Colonic mucosa (tissue), 4 donors: ENCODE measurements around the gene FBXL13. TPM values are rescaled to one million over a fixed set of nuclear protein-coding genes. Genes with fewer than 3 reads are reported as not detected.
"Not testable (repeated sequence)": the region's sequence is repeated elsewhere in the genome, so short reads cannot be mapped to it uniquely, and the experiment has no call there.

Experiments used
- DNase-seq: peaks from one replicate; pipeline ENCODE4 v3.0.0-alpha.2; 2020
- H3K27ac ChIP-seq: fragments of 200-600 bp; one replicate; pipeline ENCODE4 v1.8.0; 2021
- H3K27me3 ChIP-seq: fragments of 200-600 bp; one replicate; pipeline ENCODE4 v1.8.0; 2021
- H3K36me3 ChIP-seq: fragments of 200-600 bp; one replicate; pipeline ENCODE4 v1.8.0; 2021
- H3K4me1 ChIP-seq: fragments of 200-600 bp; one replicate; pipeline ENCODE4 v1.8.0; 2021; ENCODE audit warnings: mild to moderate bottlenecking
- H3K4me3 ChIP-seq: fragments of 200-600 bp; one replicate; pipeline ENCODE4 v1.8.0; 2021
- H3K9ac ChIP-seq, 2 donors: one replicate each; pipeline ENCODE4 v1.7.0; 2013; ENCODE audit warnings: control low read depth in 2 of 2, low read depth in 2 of 2, low read length in 2 of 2
- H3K9me3 ChIP-seq: fragments of 200-600 bp; one replicate; pipeline ENCODE4 v1.8.0; 2021
- intact Hi-C: fragments of 100-400 bp; cut with DNase I; formaldehyde crosslinking; loops from one replicate; pipeline ENCODE4 v1.14.1; 2022
- total RNA-seq, 2 donors: library from RNA; stranded (reverse); fragmentation: NEBNext Ultra II Directional in 1 of 2; extraction: Animal tissue kit (Norgen Biotek cat#: 25700) in 1 of 2; gene quantifications; one replicate each; pipeline ENCODE4 v1.2.1, GENCODE V29; 2021
- TF ChIP-seq, protein P1 (sequence below): fragments of 200-600 bp; IDR thresholded peaks from one replicate; pipeline ENCODE4 v1.8.0; 2022; ENCODE audit warnings: antibody characterized with exemption, mild to moderate bottlenecking
- donor health status: healthy.
- donor health status: DM: no; HTN: no; CAD: no.
- donor health status: DM: no; HTN: no; CAD: no.

The FBXL13 gene
- total RNA-seq, 2 donors from 2014 or later = 0.17 to 0.64 TPM

GRCh38 chr7:103068414-103069403 is 5.9 kb downstream of the FBXL13 start:
- H3K9me3 ChIP-seq = no peaks in the 10 kb centered on the region
- intact Hi-C loops = no loop called here
- H3K9ac ChIP-seq = no peak overlapping the region
- no peak overlapping the region for H3K4me3 ChIP-seq
- DNase-seq = no peak
- no peaks in the 10 kb centered on the region for H3K27me3 ChIP-seq
- H3K4me1 ChIP-seq = peaks cover under 1% of the 10 kb centered on the region
- no peaks in the 10 kb centered on the region for H3K36me3 ChIP-seq
- TF ChIP-seq, protein P1, sequence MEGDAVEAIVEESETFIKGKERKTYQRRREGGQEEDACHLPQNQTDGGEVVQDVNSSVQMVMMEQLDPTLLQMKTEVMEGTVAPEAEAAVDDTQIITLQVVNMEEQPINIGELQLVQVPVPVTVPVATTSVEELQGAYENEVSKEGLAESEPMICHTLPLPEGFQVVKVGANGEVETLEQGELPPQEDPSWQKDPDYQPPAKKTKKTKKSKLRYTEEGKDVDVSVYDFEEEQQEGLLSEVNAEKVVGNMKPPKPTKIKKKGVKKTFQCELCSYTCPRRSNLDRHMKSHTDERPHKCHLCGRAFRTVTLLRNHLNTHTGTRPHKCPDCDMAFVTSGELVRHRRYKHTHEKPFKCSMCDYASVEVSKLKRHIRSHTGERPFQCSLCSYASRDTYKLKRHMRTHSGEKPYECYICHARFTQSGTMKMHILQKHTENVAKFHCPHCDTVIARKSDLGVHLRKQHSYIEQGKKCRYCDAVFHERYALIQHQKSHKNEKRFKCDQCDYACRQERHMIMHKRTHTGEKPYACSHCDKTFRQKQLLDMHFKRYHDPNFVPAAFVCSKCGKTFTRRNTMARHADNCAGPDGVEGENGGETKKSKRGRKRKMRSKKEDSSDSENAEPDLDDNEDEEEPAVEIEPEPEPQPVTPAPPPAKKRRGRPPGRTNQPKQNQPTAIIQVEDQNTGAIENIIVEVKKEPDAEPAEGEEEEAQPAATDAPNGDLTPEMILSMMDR = no peak
- H3K27ac ChIP-seq = no peak overlapping the region

DNA sequence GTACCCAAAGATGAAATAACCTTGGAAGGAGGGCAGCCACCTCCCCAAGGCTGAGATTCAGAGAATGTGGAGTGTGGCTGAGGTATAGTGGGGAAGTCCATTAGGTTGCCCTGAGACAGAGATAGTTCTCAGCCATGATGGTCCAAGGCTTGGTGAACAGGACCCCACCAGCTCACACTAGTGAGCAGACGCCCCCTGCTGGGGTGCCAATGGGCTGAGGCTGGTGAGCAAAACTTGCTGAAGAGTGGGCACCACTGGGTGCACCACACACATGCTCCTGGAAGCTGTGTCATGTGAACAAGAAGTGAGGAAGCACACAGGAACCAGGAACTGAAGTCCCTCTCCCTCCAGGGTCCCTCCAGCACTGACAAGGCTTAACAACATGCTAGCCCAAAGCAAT is 8.9 kb downstream of the FBXL13 start:
- no peaks in the 10 kb centered on the region for H3K36me3 ChIP-seq
- no peaks in the 10 kb centered on the region for H3K4me1 ChIP-seq
- peak; percentile 38 for DNase-seq
- TF ChIP-seq, protein P1 = no peak
- no peak overlapping the region for H3K4me3 ChIP-seq
- no peak overlapping the region for H3K27ac ChIP-seq
- intact Hi-C loops = no loop called here
- no peaks in the 10 kb centered on the region for H3K9me3 ChIP-seq
- no peak overlapping the region for H3K9ac ChIP-seq
- H3K27me3 ChIP-seq = no peaks in the 10 kb centered on the region

GRCh38 chr7:103063895-103064294 is 10.7 kb downstream of the FBXL13 start:
- no peak for DNase-seq
- no peaks in the 10 kb centered on the region for H3K36me3 ChIP-seq
- no peaks in the 10 kb centered on the region for H3K27me3 ChIP-seq
- no peak overlapping the region for H3K27ac ChIP-seq
- H3K9me3 ChIP-seq = no peaks in the 10 kb centered on the region
- intact Hi-C loops = loop anchor here (5.0 kb wide), 1 partner anchor 307 kb away; no protein-coding TSS in a partner anchor
- H3K9ac ChIP-seq = no peak overlapping the region
- TF ChIP-seq, protein P1 = no peak
- H3K4me1 ChIP-seq = no peaks in the 10 kb centered on the region
- no peak overlapping the region for H3K4me3 ChIP-seq

- Histone ChIP-seq H3K9ac (no peak overlapping the region), H3K9me3 (no peaks in the 10 kb centered on the region), H3K4me1 (no peaks in the 10 kb centered on the region), H3K27me3 (no peaks in the 10 kb centered on the region), H3K27ac (no peak overlapping the region), H3K4me3 (no peak overlapping the region), H3K36me3 (no peaks in the 10 kb centered on the region)
- no peak for DNase-seq
- TF ChIP-seq, protein P1 = no peak
- intact Hi-C loops = no loop called here
Measured at GRCh38 chr7:103059471-103059870, 15.1 kb downstream of the FBXL13 start.

DNA sequence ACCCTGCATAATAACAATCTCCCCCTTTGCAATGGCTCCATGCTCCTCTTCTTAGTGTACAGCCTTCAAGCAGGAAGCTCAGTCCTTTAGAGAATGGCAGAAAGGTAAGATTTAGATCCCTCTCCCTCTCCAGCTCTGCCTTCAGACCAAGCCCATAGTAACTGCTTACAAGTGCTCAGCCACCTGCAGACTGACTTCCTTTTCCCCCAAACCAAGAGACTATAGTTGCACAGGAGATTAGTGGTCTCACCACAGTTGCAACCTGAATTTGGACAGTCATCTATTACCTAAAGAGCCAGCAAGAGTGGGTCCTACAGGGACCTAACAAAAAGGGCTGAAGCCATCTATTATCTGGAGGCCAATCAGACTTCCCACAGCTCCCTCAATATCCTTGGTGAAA is 16.5 kb downstream of the FBXL13 start:
- no peak overlapping the region for H3K9ac ChIP-seq
- intact Hi-C loops = no loop called here
- no peaks in the 10 kb centered on the region for H3K4me1 ChIP-seq
- TF ChIP-seq, protein P1 = no peak
- H3K4me3 ChIP-seq = no peak overlapping the region
- no peaks in the 10 kb centered on the region for H3K9me3 ChIP-seq
- H3K27ac ChIP-seq = no peak overlapping the region
- no peaks in the 10 kb centered on the region for H3K27me3 ChIP-seq
- DNase-seq = no peak
- H3K36me3 ChIP-seq = no peaks in the 10 kb centered on the region

DNA sequence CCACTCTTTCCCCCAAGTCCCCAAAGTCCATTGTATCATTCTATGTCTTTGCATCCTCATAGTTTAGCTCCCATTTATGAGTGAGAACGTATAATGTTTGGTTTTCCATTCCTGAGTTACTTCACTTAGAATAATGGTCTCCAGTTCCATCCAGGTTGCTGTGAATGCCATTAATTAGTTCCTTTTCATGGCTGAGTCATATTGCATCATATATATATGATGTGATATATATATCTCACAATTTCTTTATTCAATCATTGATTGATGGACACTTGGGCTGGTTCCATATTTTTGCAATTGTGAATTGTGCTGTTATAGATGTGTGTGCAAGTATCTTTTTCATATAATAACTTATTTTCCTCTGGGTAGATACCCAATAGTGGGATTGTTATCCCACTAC is 18.6 kb downstream of the FBXL13 start:
- intact Hi-C loops, H3K36me3 ChIP-seq, H3K9me3 ChIP-seq, H3K4me1 ChIP-seq, H3K27me3 ChIP-seq, H3K27ac ChIP-seq, H3K4me3 ChIP-seq, DNase-seq, H3K9ac ChIP-seq: not testable (repeated sequence)
